H1 (cell line): ENCODE measurements around the gene DECR2. TPM values are rescaled to one million over a fixed set of nuclear protein-coding genes. Genes with fewer than 3 reads are reported as not detected.

Experiments
- CTCF ChIA-PET: fragments of 300-600 bp; sonication (Branson Sonifier 250); formaldehyde crosslinking; loops from one replicate; lab custom pipeline; 2021; ENCODE audit not compliant: partially characterized antibody; lab: Charles Lee
- POLR2A ChIA-PET: fragments of 300-600 bp; sonication (Branson Sonifier 250); formaldehyde crosslinking; loops from one replicate; lab custom pipeline; 2021; ENCODE audit warnings: inconsistent platforms; ENCODE audit not compliant: partially characterized antibody; lab: Charles Lee
- DNase-seq, 2 experiments: peaks; one replicate each; pipeline versions ENCODE4 v3.0.0 to v3.0.0-alpha.2; 2010 to 2022; ENCODE audit warnings: low spot score in 2 of 2, low read depth in 1 of 2, mixed read lengths in 1 of 2
- FAIRE-seq: peaks from 2 replicates; lab custom pipeline; 2011; peaks lifted over from hg19 to GRCh38; lab: Jason Lieb, UNC
- H2AFZ ChIP-seq: 2 replicates; pipeline ENCODE4 v1.8.1; 2012; ENCODE audit warnings: low read length, inconsistent platforms
- H2AK5ac ChIP-seq: 2 replicates; pipeline ENCODE4 v1.6.1; 2013; ENCODE audit warnings: low read depth, low read length
- H2BK120ac ChIP-seq: replicated peaks from 2 replicates; pipeline ENCODE3; 2013; ENCODE audit warnings: low read depth, low read length, inconsistent platforms
- H2BK12ac ChIP-seq: 2 replicates; pipeline ENCODE4 v1.6.1; 2013; ENCODE audit warnings: low read depth, low read length
- H2BK15ac ChIP-seq: 2 replicates; pipeline ENCODE4 v1.6.1; 2013; ENCODE audit warnings: low read length
- H2BK20ac ChIP-seq: 2 replicates; pipeline ENCODE4 v1.6.1; 2013; ENCODE audit warnings: low read length
- H2BK5ac ChIP-seq: 2 replicates; pipeline ENCODE4 v1.6.1; 2013; ENCODE audit warnings: low read depth, low read length
- H3K14ac ChIP-seq: 2 replicates; pipeline ENCODE4 v1.6.1; 2013; ENCODE audit warnings: inconsistent platforms; ENCODE audit not compliant: insufficient read length
- H3K18ac ChIP-seq: 2 replicates; pipeline ENCODE4 v1.6.1; 2013; ENCODE audit warnings: low read length; ENCODE audit errors: extremely low read depth
- H3K23ac ChIP-seq: 2 replicates; pipeline ENCODE4 v1.6.1; 2013; ENCODE audit warnings: inconsistent platforms; ENCODE audit not compliant: insufficient read length
- H3K23me2 ChIP-seq: 2 replicates; pipeline ENCODE4 v1.6.1; 2013; ENCODE audit warnings: low read depth, low read length
- H3K27ac ChIP-seq: 2 replicates; pipeline ENCODE4 v1.6.1; 2011; ENCODE audit warnings: low read depth, low read length, inconsistent platforms
- H3K27me3 ChIP-seq, 4 experiments: replicated peaks in 1 of 4; 1 replicate in 1 of 4; 2 replicates in 3 of 4; pipeline versions ENCODE4 v1.6.1 to v1.8.1; 2011 to 2013; ENCODE audit warnings: low read length in 3 of 4, mild to moderate bottlenecking in 3 of 4, inconsistent platforms in 2 of 4, mixed read lengths in 2 of 4, moderate library complexity in 1 of 4; ENCODE audit not compliant: control insufficient read depth in 3 of 4, insufficient read depth in 3 of 4; ENCODE audit errors: extremely low read depth in 1 of 4
- H3K36me3 ChIP-seq, 4 experiments: 2 replicates each; pipeline versions ENCODE4 v1.6.1 to v1.8.1; 2011 to 2013; ENCODE audit warnings: mild to moderate bottlenecking in 4 of 4, low read length in 3 of 4, moderate library complexity in 2 of 4, control low read depth in 1 of 4, inconsistent platforms in 1 of 4; ENCODE audit not compliant: insufficient read depth in 4 of 4, control insufficient read depth in 2 of 4
- H3K4ac ChIP-seq: replicated peaks from 2 replicates; pipeline ENCODE3; 2013; ENCODE audit warnings: low read length, low read depth, mixed read lengths, inconsistent platforms; ENCODE audit not compliant: insufficient read length
- H3K4me1 ChIP-seq, 4 experiments: replicated peaks in 1 of 4; 1 replicate in 1 of 4; 2 replicates in 3 of 4; pipeline versions ENCODE4 v1.6.1 to v1.8.1; 2011 to 2013; ENCODE audit warnings: low read length in 3 of 4, inconsistent platforms in 2 of 4, mixed read lengths in 1 of 4; ENCODE audit not compliant: insufficient read depth in 4 of 4, control insufficient read depth in 3 of 4
- H3K4me2 ChIP-seq, 2 experiments: 2 replicates each; pipeline versions ENCODE4 v1.6.1 to v1.8.1; 2011 to 2013; ENCODE audit warnings: low read depth in 2 of 2, low read length in 2 of 2, control low read depth in 1 of 2, inconsistent platforms in 1 of 2, mild to moderate bottlenecking in 1 of 2; ENCODE audit not compliant: insufficient read depth in 1 of 2
- H3K4me3 ChIP-seq, 4 experiments: fragments of 200-600, 300-600 bp in 1 of 4; sonication (generic), shearing (Covaris generic), sonication (Bioruptor Twin) in 1 of 4; 2 replicates each; pipeline versions ENCODE4 v1.5.1 to v1.8.1; 2011 to 2016; ENCODE audit warnings: low read length in 4 of 4, low read depth in 3 of 4, control low read depth in 2 of 4, inconsistent platforms in 2 of 4, mild to moderate bottlenecking in 2 of 4, mixed read lengths in 1 of 4, moderate library complexity in 1 of 4; ENCODE audit not compliant: insufficient read depth in 2 of 4; ENCODE audit errors: extremely low read depth in 1 of 4
- H3K56ac ChIP-seq: replicated peaks from 2 replicates; pipeline ENCODE3; 2013; ENCODE audit warnings: low read depth, mild to moderate bottlenecking, mixed read lengths, low read length, inconsistent platforms; ENCODE audit not compliant: insufficient read length
- H3K79me1 ChIP-seq: 2 replicates; pipeline ENCODE4 v1.6.1; 2013; ENCODE audit warnings: low read depth, low read length, control low read depth
- H3K79me2 ChIP-seq, 2 experiments: 2 replicates each; pipeline versions ENCODE4 v1.6.1 to v1.8.1; 2012 to 2013; ENCODE audit warnings: low read length in 2 of 2, mild to moderate bottlenecking in 2 of 2, inconsistent platforms in 1 of 2; ENCODE audit not compliant: insufficient read depth in 2 of 2, control insufficient read depth in 1 of 2
- H3K9ac ChIP-seq, 4 experiments: replicated peaks in 1 of 4; 1 replicate in 1 of 4; 2 replicates in 3 of 4; pipeline versions ENCODE4 v1.6.1 to v1.8.1; 2011 to 2013; ENCODE audit warnings: low read depth in 3 of 4, low read length in 3 of 4, control low read depth in 2 of 4, mild to moderate bottlenecking in 2 of 4, moderate library complexity in 2 of 4, inconsistent platforms in 1 of 4; ENCODE audit errors: extremely low read depth in 1 of 4
- H3K9me3 ChIP-seq, 2 experiments: 2 replicates each; pipeline versions ENCODE4 v1.6.1 to v1.8.1; 2012 to 2013; ENCODE audit warnings: mild to moderate bottlenecking in 2 of 2, moderate library complexity in 2 of 2, control low read depth in 1 of 2, inconsistent platforms in 1 of 2, low read depth in 1 of 2, low read length in 1 of 2, mixed read lengths in 1 of 2; ENCODE audit not compliant: insufficient read depth in 2 of 2
- H4K20me1 ChIP-seq, 2 experiments: replicated peaks in 1 of 2; 2 replicates each; pipeline versions ENCODE3 to v1.8.1; 2011 to 2013; ENCODE audit warnings: inconsistent platforms in 2 of 2, low read length in 2 of 2, mild to moderate bottlenecking in 1 of 2; ENCODE audit not compliant: insufficient read depth in 2 of 2, control insufficient read depth in 1 of 2
- H4K5ac ChIP-seq: 2 replicates; pipeline ENCODE4 v1.6.1; 2013; ENCODE audit warnings: low read length, low read depth, mixed read lengths, inconsistent platforms; ENCODE audit not compliant: insufficient read length
- H4K8ac ChIP-seq: 2 replicates; pipeline ENCODE4 v1.8.0; 2013; ENCODE audit warnings: mild to moderate bottlenecking, moderate library complexity, low read length, inconsistent platforms; ENCODE audit not compliant: insufficient read depth; ENCODE audit errors: extremely low read depth
- H4K91ac ChIP-seq: replicated peaks from 2 replicates; pipeline ENCODE3; 2013; ENCODE audit warnings: low read length, mixed read lengths, inconsistent platforms; ENCODE audit not compliant: insufficient read length
- E2F6 ChIP-seq: IDR thresholded peaks from 2 replicates; pipeline ENCODE4 v1.6.1; 2012; ENCODE audit warnings: inconsistent platforms
- SIN3A ChIP-seq, 2 experiments: IDR thresholded peaks in 1 of 2; conservative IDR thresholded peaks in 1 of 2; 2 replicates each; pipeline ENCODE4 v1.6.1; 2011 to 2012; ENCODE audit warnings: low read length in 2 of 2, improper control_type of control experiment in 1 of 2, low read depth in 1 of 2, mild to moderate bottlenecking in 1 of 2
- ZNF274 ChIP-seq: IDR thresholded peaks from 2 replicates; pipeline ENCODE4 v1.7.0; 2012; ENCODE audit warnings: low read length, borderline replicate concordance; ENCODE audit errors: extremely low read depth
- WGBS, 2 experiments: shearing (Covaris generic) in 1 of 2; methylation state at CpG; one replicate each; pipeline versions ENCODE4 v1.1.6 to v1.1.7; 2013 to 2015; ENCODE audit warnings: low lambda C conversion rate in 2 of 2, mixed read lengths in 2 of 2, inconsistent platforms in 1 of 2, low coverage in 1 of 2, missing lambda C conversion rate in 1 of 2; ENCODE audit not compliant: insufficient replicate concordance in 2 of 2, insufficient coverage in 1 of 2, insufficient read length in 1 of 2; ENCODE audit errors: extremely low coverage in 1 of 2, missing lambda C conversion rate in 1 of 2; 5-methylcytosine and 5-hydroxymethylcytosine counted together
- polyA plus RNA-seq, 7 experiments: library from polyadenylated mRNA; depleted of rRNA in 3 of 7; stranded (reverse) in 5 of 7; unstranded in 2 of 7; fragments of >200 nt in 5 of 7; fragments of 200-250 nt in 2 of 7; gene quantifications; 1 replicate in 5 of 7; 2 replicates in 1 of 7; 4 replicates in 1 of 7; pipeline versions ENCODE4 v1.2.1 to v1.2.3, GENCODE V29; 2011 to 2013; ENCODE audit warnings: missing spikeins in 2 of 7, mixed read lengths in 2 of 7
- total RNA-seq: library from RNA; stranded (reverse); fragmentation: NEBNext Ultra II Directional; extraction: Animal tissue kit (Norgen Biotek cat#: 25700); gene quantifications from 2 replicates; pipeline ENCODE4 v1.2.1, GENCODE V29; 2021

Gene DECR2
- total and polyA plus RNA-seq, 2 of the 8 experiments (the other 6 are each of a cell fraction or from before 2014, with no cell fraction given) = 28.2 to 39.9 TPM

GRCh38 chr16:369275-369865, 32.3 kb upstream of the DECR2 start:
- H3K4me3 ChIP-seq = peak overlapping the region; percentile 23 to 60 (median 49); a peak in 6 of 8 replicates
- FAIRE-seq (no peak), DNase-seq (peak in 1 of 2 experiments; percentile 46)
- H2AFZ ChIP-seq = no peak overlapping the region
- no peak overlapping the region for H3K14ac ChIP-seq
- H3K79me2 ChIP-seq = no peaks in the 10 kb centered on the region; a peak in 1 of 4 replicates
- H3K9ac ChIP-seq = peak overlapping the region in 1 of 4 experiments; percentile 13; a peak in 1 of 7 replicates
- no peak overlapping the region; the same call in 1 of the 2 replicates for H2BK15ac ChIP-seq
- no peak overlapping the region for H2AK5ac ChIP-seq
- H3K36me3 ChIP-seq = peaks cover 17 to 43% (median 35%) of the 10 kb centered on the region in 4 experiments
- peak overlapping the region; percentile 70 to 76 for H3K4me2 ChIP-seq
- CTCF ChIA-PET = interaction anchor here (1.1 to 1.4 kb wide), 3 partner anchors 21 to 88 kb away, joined by 3 read pairs; no protein-coding TSS in a partner anchor
- no peak overlapping the region for H3K23ac ChIP-seq
- H4K8ac ChIP-seq = no peak overlapping the region; the same call in 1 of the 2 replicates
- H4K91ac ChIP-seq = peak overlapping the region; percentile 42
- 0 out of 2 replicates have a peak overlapping the region, but pooled peaks have one; percentile 63 for H2BK5ac ChIP-seq
- no peak overlapping the region for H3K27ac ChIP-seq
- H3K4ac ChIP-seq = peak overlapping the region; percentile 32
- H4K20me1 ChIP-seq = peaks cover 3 to 24% of the 10 kb centered on the region in 2 experiments
- no peak overlapping the region for H2BK120ac ChIP-seq
- H2BK12ac ChIP-seq = no peak overlapping the region
- H3K4me1 ChIP-seq = peaks cover 0 to 10% (median 8%) of the 10 kb centered on the region in 4 experiments; a peak in 5 of 7 replicates
- H4K5ac ChIP-seq = no peak overlapping the region
- no peaks in the 10 kb centered on the region; the same call in 1 of the 2 replicates for H3K23me2 ChIP-seq
- TF ChIP-seq ZNF274 (no peak), SIN3A (conservative IDR thresholded peaks at IDR 0.05 in 1 of 2, IDR thresholded peaks at IDR 0.05 in 1 of 2; ENCODE audit: low read depth in 1 of 2, low read length in 2 of 2) (no peak), E2F6 (0 out of 2 replicates have a peak, but pooled peaks have one; percentile 20)
- TF ChIP-seq, all 59 proteins: peak for 1
- Histone ChIP-seq H3K18ac (peak overlapping the region; percentile 19; the same call in 1 of the 2 replicates), H3K56ac (no peak overlapping the region), H3K79me1 (no peaks in the 10 kb centered on the region; the same call in 1 of the 2 replicates), H3K9me3 (no peaks in the 10 kb centered on the region), H2BK20ac (no peak overlapping the region), H3K27me3 (no peaks in the 10 kb centered on the region)
- WGBS, 2 experiments = 86% methylated on average over 20 of the region's 20 CpGs; no CpG with 5 or more reads in 1 of the 2 experiments
- POLR2A ChIA-PET = interaction anchor here (0.8 to 2.5 kb wide), 7 partner anchors 10 to 347 kb away, joined by 3 to 11 read pairs (median 5); partner anchors contain the start of gene DECR2
